Motor neuron (in vitro differentiated cells): ENCODE data around the gene KRT73. TPM values are rescaled to one million over a fixed set of nuclear protein-coding genes. Genes with fewer than 3 reads are reported as not detected.

ENCODE experiments used
- ATAC-seq, 8 experiments: fragments of 200-7000 bp; cut with Tn5 transposase; replicated peaks in 6 of 8; 2 replicates each; pipeline ENCODE4 v1.8.0; 2021; ENCODE audit warnings: mild to moderate bottlenecking in 8 of 8, moderate library complexity in 8 of 8
- H3K27ac ChIP-seq, 2 donors: fragments of 250-450 bp; sonication (Bioruptor Pico); 2 replicates each; pipeline ENCODE4 v1.9.0; 2021; ENCODE audit warnings: antibody characterized with exemption in 2 of 2, mild to moderate bottlenecking in 2 of 2, moderate library complexity in 1 of 2
- H3K4me1 ChIP-seq, 2 donors: fragments of 250-450 bp; sonication (Bioruptor Pico); replicated peaks in 1 of 2; 2 replicates each; pipeline ENCODE4 v1.6.1; 2021; ENCODE audit warnings: antibody characterized with exemption in 2 of 2, mild to moderate bottlenecking in 2 of 2, moderate library complexity in 1 of 2
- H3K4me3 ChIP-seq, 5 donors: fragments of 250-450 bp; sonication (Bioruptor Pico); 2 replicates each; pipeline ENCODE4 v1.9.0; 2021; ENCODE audit warnings: antibody characterized with exemption in 5 of 5, mild to moderate bottlenecking in 5 of 5, moderate library complexity in 4 of 5
- WGBS, 10 experiments: fragments of 450-650 bp; shearing (Covaris generic); methylation state at CpG; one replicate each; pipeline ENCODE4 v1.0.0; 2022; 5-methylcytosine and 5-hydroxymethylcytosine counted together
- in situ Hi-C, 9 experiments: fragments of 400-800 bp; cut with MboI; loops; one replicate each; pipeline ENCODE4 v1.15.0; 2021; ENCODE audit warnings: low sequenced_read_pairs in 9 of 9, low pct_unique_long_range_greater_than_20kb in 2 of 9; ENCODE audit not compliant: unreplicated experiment in 9 of 9
- total RNA-seq, 8 experiments: library from RNA; unstranded; fragments of 300-600 nt; gene quantifications; 2 replicates each; pipeline versions ENCODE4 v1.2.3 to v1.2.4, GENCODE V29; 2022

The KRT73 gene
- total RNA-seq, 8 experiments from 2014 or later = 0.17 to 0.24 (median 0.21) TPM; not detected in 4

DNA sequence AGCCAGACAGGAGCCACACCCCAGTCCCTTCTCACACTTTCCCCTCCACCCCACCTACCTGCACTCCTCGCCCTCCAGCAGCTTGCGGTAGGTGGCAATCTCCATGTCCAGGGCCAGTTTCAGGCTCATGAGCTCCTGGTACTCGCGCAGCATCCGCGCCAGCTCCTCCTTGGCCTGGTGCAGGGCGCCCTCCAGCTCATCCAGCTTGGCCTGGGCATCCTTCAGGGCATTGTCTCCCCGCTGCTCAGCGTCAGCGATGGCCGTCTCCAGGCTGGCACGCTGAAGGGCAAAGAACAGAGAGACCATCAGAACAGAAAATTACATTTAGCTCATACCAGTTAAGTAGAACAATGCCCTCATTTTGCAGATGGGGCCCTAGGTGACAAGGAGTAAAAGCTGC, 50.2 kb downstream of the KRT73 start:
- in situ Hi-C loops = no loop called here
- 78 to 89% (median 85%) methylated on average over 5 to 7 of the region's 12 CpGs; no CpG with 5 or more reads in 7 of the 10 experiments for WGBS, 10 experiments
- H3K27ac ChIP-seq = no peak overlapping the region
- no peak for ATAC-seq
- H3K4me3 ChIP-seq = no peak overlapping the region
- no peaks in the 10 kb centered on the region for H3K4me1 ChIP-seq

DNA sequence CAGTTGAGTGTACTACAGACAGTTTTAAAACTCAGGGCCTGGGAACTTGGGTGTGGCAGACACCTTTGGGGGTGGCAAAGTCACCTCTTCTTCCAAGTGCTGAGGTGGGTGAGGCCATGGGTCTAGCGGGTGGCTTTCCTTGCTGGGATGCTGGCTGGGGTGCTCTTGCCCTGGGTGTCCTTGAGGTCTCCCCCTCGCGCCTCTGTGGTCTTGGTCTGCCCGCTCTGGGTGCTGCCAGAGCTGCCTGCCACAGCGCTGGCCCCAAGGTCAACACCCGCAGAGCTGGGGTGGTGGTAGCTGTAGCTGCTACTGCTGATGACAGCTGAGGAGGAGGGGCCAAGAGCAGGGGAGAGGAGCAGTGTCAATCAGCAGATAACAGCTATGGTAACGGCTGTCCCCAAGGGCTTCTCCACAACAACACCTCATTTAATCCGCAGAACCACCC, 51.5 kb downstream of the KRT73 start:
- H3K4me1 ChIP-seq = no peaks in the 10 kb centered on the region
- H3K27ac ChIP-seq = no peak overlapping the region
- WGBS, 10 experiments = 33 to 100% (median 60%) methylated on average over 1 to 5 of the region's 8 CpGs; no CpG with 5 or more reads in 5 of the 10 experiments
- H3K4me3 ChIP-seq = no peak overlapping the region
- ATAC-seq = no peak
- in situ Hi-C loops = no loop called here

DNA sequence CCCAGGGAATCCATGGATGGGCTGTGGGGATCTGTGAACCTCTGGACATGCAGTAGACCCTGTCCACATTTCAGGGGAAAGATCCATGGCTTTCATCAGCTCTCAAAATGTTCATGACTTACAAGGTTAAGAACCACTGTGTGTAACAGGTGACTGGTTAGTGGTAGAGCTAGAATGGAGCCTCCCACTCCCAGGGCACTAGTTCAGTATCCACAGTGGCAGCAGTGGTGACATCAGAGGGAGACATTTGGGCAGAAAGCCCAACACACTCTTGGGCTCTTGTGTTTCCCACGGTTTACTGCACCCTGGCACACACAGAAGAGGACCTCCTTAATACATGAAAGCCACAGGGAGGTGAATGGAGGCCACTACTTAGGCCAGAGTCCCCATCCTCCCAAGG, 53.8 kb downstream of the KRT73 start:
- Histone ChIP-seq H3K4me3 (no peak overlapping the region), H3K27ac (no peak overlapping the region), H3K4me1 (no peaks in the 10 kb centered on the region)
- 0 to 29% (median 20%) methylated on average over 1 of the region's 1 CpG; no CpG with 5 or more reads in 7 of the 10 experiments for WGBS, 10 experiments
- no peak for ATAC-seq
- in situ Hi-C loops = no loop called here

- 0 to 100% (median 32%) methylated on average over 1 to 3 of the region's 3 CpGs; no CpG with 5 or more reads in 2 of the 10 experiments for WGBS, 10 experiments
- H3K27ac ChIP-seq = no peak overlapping the region
- no peak for ATAC-seq
- H3K4me3 ChIP-seq = no peak overlapping the region
- in situ Hi-C loops = no loop called here
- H3K4me1 ChIP-seq = no peaks in the 10 kb centered on the region
These were observed 56.4 kb downstream of the KRT73 start for GRCh38 chr12:52561880-52562449.

DNA sequence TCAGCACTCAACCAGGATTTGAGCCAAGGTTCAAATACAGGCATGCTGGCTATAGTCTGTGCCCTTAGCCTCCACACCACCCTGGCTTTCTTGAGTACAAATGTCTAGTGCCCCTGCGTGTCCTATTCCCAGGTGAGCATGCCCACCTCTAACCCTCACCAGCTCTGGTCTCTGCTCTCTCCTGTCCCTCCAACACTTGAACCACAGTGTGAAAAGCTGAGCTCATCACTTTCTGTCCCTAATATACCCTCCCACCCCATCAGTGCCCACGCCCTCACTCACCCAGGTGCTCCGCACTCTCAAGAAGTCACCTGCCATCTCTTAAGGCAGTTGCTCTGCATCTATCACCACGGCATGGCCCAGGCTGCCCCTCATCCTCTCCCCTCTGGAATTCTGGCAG, 58.4 kb downstream of the KRT73 start:
- in situ Hi-C loops = no loop called here

GRCh38 chr12:52558781-52559445, 59.4 kb downstream of the KRT73 start:
- no peak overlapping the region for H3K4me3 ChIP-seq
- ATAC-seq = no peak
- no peak overlapping the region for H3K27ac ChIP-seq
- H3K4me1 ChIP-seq = no peaks in the 10 kb centered on the region
- in situ Hi-C loops = no loop called here
- 20 to 80% methylated on average over 1 of the region's 8 CpGs; no CpG with 5 or more reads in 8 of the 10 experiments for WGBS, 10 experiments

More for the DNA sequence above, 58.4 kb downstream of the KRT73 start:
- Histone ChIP-seq H3K27ac (no peak overlapping the region), H3K4me1 (no peaks in the 10 kb centered on the region), H3K4me3 (no peak overlapping the region)
- 53 to 82% (median 60%) methylated on average over 2 to 3 of the region's 4 CpGs; no CpG with 5 or more reads in 6 of the 10 experiments for WGBS, 10 experiments
- no peak for ATAC-seq

Other genes with a start within 250 kb of the KRT73 start
- gene KRT84, start 232.9 kb downstream of the KRT73 start, total RNA-seq = under 1 TPM in 4 of 8 experiments, not detected in 4; 0.13 to 0.24 (median 0.14) TPM
- gene KRT82, start 212.2 kb downstream of the KRT73 start, total RNA-seq = under 1 TPM in 2 of 8 experiments, not detected in 6; 0.14 TPM
- gene KRT75, start 184.2 kb downstream of the KRT73 start, total RNA-seq = under 1 TPM in 4 of 8 experiments, not detected in 4; 0.08 to 0.66 (median 0.12) TPM
- under 1 TPM in 2 of 8 experiments, not detected in 6; 0.05 to 0.24 TPM for gene KRT6B, start 166.4 kb downstream of the KRT73 start, total RNA-seq
- under 1 TPM in 2 of 8 experiments, not detected in 6; 0.38 to 0.71 TPM for gene KRT6C, start 144.8 kb downstream of the KRT73 start, total RNA-seq
- gene KRT6A, start 125.3 kb downstream of the KRT73 start, total RNA-seq = under 1 TPM in 3 of 8 experiments, not detected in 5; 0.27 to 1.00 (median 0.29) TPM
- 1 to 10 TPM in 1 of 8 experiments, under 1 TPM in 4, not detected in 3; 0.14 to 1.9 (median 0.38) TPM for gene KRT5, start 98.2 kb downstream of the KRT73 start, total RNA-seq
- gene KRT71, start 65.4 kb downstream of the KRT73 start, total RNA-seq = under 1 TPM in 4 of 8 experiments, not detected in 4; 0.14 to 0.52 (median 0.16) TPM
- gene KRT74, start 44.7 kb downstream of the KRT73 start, total RNA-seq = under 1 TPM in 3 of 8 experiments, not detected in 5; 0.04 to 0.38 (median 0.14) TPM
- gene KRT72, start 17.1 kb downstream of the KRT73 start, total RNA-seq = under 1 TPM in 1 of 8 experiments, not detected in 7; 0.21 TPM
- gene KRT2, start 33.7 kb upstream of the KRT73 start, total RNA-seq = under 1 TPM in 4 of 8 experiments, not detected in 4; 0.08 to 0.62 (median 0.35) TPM
- under 1 TPM in 3 of 8 experiments, not detected in 5; 0.17 to 0.24 (median 0.20) TPM for gene KRT1, start 61.8 kb upstream of the KRT73 start, total RNA-seq
- gene KRT77, start 85.0 kb upstream of the KRT73 start, total RNA-seq = under 1 TPM in 4 of 8 experiments, not detected in 4; 0.09 to 0.38 (median 0.21) TPM
- gene KRT76, start 158.8 kb upstream of the KRT73 start, total RNA-seq = under 1 TPM in 5 of 8 experiments, not detected in 3; 0.08 to 0.38 (median 0.14) TPM
- under 1 TPM in 4 of 8 experiments, not detected in 4; 0.24 to 0.66 (median 0.25) TPM for gene KRT3, start 177.6 kb upstream of the KRT73 start, total RNA-seq
- 1 to 10 TPM in 1 of 8 experiments, under 1 TPM in 4, not detected in 3; 0.14 to 1.7 (median 0.66) TPM for gene KRT4, start 195.6 kb upstream of the KRT73 start, total RNA-seq
- gene KRT79, start 215.8 kb upstream of the KRT73 start, total RNA-seq = under 1 TPM in 2 of 8 experiments, not detected in 6; 0.32 to 0.90 TPM
- gene KRT78, start 230.4 kb upstream of the KRT73 start, total RNA-seq = 1 to 10 TPM in 2 of 8 experiments, under 1 TPM in 3, not detected in 3; 0.09 to 1.5 (median 0.71) TPM